ENCODE measurements around the gene COPA.
"Not testable (repeated sequence)": the region's sequence is repeated elsewhere in the genome, so short reads cannot be mapped to it uniquely, and the experiment has no call there.

Gene COPA

DNA sequence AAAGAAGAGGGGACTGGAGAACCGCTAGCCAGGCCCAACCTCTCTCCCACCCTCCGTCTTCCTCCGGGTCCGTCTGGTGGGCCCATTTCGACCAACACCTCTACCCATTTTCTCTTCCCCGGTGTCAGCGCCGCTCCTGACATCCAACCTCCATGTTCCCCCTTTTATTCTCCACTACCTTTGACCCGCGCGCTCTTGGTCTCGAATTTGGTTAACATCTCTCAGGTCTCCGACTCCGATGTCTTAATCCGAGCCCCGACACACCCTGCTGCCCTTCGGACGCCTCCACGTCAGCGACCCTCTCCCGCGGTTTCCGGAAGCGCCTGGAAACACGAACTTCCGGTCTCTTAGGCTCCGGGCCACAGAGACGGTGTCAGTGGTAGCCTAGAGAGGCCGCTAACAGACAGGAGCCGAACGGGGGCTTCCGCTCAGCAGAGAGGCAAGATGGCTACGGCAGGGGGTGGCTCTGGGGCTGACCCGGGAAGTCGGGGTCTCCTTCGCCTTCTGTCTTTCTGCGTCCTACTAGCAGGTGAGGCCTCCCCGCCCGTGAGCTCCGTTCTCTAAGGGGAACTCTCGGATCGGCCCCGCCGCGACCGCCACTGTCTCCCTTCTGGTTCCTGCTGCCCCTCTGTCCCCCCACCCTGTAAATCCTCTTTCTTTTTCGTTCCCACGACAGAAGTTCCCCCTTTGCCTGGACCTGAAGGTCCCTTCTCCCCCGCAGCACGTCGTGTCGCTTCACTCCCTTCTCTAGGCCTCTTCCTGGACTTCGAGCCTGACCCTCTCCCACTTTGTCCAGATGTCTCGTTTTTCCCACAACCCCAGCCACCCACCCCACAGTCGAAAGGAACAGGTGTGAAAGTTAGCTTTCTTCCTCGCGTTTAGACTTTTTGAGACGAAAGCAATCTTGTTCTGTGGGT is at the start of gene COPA, which contains the start of gene NCSTN:
Gene COPA, minus strand, starts transcription at position 298 of the 917 bp plus-strand sequence. Its CDS starts 80 bp downstream, at position 218.
Gene NCSTN, plus strand, starts transcription at position 431 of the 917 bp plus-strand sequence. Its CDS starts 14 bp downstream, at position 445.
- DNase-seq (ENCODE audit: low read depth), result peak; percentile 91

DNA sequence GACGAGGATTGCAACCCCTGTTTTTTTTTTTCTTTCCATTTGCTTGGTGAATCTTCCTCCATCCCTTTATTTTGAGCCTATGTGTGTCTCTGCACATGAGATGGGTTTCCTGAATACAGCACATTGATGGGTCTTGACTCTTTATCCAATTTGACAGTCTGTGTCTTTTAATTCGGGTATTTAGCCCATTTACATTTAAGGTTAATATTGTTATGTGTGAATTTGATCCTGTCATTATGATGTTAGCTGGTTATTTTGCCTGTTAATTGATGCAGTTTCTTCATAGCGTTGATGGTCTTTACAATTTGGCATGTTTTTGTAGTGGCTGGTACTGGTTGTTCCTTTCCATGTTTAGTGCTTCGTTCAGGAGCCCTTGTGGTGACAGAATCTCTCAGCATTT is 45.4 kb upstream of the COPA start:
- DNase-seq (ENCODE audit: low read depth), result not testable (repeated sequence)

DNA sequence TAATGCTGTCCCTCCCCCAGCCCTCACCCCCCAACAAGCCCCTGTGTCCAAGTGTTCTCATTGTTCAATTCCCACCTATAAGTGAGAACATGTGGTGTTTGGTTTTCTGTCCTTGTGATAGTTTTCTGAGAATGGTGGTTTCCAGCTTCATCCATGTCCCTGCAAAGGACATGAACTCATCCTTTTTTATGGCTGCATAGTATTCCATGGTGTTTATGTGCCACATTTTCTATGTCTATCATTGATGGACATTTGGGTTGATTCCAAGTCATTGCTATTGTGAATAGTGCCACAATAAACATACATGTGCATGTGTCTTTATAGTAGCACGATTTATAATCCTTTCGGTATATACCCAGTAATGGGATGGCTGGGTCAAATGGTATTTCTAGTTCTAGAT is 41.8 kb upstream of the COPA start:
- DNase-seq (ENCODE audit: low read depth), result not testable (repeated sequence)

DNA sequence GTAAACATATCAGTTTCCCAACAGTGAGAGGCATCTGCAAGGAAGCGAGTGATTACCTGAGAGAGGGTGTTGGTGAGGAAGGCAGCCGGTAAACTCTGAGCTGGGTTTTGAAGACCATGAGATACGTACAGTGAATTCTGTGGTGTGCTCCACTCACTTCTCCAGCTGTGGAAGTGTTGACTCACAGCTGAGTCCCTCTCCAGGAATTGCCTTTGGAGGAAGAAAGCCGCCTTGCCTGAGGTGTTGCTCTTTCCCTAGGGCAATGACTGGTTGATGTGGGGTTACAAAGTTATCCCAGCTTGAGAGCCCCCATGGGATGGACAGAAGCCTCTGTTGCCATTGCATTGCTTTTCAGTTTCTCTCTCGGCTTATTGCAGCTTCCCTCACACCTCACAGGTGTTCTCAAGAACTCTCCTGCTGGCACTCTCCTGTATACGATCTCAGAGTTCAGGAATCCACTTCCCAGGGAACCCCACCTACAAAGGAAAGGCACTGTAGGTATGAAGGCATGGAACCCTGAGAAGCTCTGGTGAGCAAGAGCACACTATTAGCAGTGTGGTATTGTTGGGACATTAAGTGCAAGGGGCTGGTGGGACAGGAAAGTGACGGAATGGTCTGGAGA is 34.6 kb upstream of the COPA start:
- no peak for DNase-seq (ENCODE audit: low read depth)

DNA sequence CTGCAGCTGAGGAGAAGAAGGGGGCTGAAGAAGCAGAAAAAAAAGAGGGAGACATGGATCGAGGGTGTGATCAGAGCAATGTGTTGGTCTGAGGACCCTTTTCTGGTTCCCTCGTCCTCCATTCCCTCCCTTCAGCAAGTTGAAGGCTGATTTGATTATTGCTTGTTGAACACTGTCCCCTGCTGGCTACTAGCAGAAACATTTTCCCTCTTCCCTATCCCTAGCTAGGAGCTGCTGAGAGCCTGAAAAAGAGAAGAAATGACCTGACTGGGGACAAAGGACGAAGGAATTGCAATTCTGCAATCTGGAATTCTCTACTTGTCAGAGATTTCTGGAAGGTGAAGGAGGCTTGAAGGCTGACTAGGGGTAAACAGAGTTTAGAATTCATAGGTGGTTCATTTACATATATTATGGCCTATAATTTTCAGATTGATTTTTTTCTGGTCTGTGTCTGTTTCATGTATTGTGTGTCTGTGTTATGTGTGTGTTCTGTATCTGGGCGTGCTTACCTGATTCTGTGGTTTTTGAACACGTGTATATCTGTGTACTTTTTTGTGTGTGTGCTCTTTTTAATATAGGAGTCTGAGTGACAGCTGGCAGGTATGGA is 33.6 kb upstream of the COPA start:
- DNase-seq (ENCODE audit: low read depth), result no peak

DNA sequence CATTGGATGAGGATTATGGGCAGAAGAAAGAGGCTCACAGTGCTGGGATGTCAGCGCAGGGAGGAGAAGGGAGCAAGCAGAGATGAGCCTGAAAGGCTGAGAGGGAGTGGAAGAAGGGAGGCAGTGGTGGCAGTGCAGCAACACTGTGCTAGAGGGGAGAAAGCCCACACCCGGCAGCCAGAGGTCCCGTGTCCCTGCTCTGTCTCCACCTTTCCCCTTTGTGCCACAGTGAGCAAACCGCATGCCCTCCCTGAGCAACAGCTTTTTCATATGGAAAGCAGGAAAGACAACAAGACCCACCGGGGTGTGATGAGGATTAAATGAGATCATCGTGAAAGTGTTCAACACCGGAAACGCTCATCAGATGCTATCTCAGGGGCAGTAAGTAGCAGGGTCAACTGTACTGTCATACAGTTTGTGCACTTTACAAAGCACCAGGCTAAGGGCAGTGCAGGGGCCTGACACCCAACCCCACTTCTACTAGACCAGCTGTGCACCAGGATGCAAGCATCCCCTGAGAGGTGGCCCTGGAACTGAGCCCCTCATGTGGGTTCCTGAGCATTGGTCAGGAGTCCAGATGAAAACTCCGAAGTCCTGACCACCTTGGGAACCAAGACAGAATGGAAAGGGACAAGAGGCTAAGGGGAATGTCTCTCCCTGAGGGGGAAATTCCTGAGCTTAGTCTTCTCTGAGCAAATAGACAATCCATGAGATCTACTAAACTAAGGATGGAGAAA is 32.9 kb upstream of the COPA start:
- DNase-seq (ENCODE audit: low read depth), result no peak

DNA sequence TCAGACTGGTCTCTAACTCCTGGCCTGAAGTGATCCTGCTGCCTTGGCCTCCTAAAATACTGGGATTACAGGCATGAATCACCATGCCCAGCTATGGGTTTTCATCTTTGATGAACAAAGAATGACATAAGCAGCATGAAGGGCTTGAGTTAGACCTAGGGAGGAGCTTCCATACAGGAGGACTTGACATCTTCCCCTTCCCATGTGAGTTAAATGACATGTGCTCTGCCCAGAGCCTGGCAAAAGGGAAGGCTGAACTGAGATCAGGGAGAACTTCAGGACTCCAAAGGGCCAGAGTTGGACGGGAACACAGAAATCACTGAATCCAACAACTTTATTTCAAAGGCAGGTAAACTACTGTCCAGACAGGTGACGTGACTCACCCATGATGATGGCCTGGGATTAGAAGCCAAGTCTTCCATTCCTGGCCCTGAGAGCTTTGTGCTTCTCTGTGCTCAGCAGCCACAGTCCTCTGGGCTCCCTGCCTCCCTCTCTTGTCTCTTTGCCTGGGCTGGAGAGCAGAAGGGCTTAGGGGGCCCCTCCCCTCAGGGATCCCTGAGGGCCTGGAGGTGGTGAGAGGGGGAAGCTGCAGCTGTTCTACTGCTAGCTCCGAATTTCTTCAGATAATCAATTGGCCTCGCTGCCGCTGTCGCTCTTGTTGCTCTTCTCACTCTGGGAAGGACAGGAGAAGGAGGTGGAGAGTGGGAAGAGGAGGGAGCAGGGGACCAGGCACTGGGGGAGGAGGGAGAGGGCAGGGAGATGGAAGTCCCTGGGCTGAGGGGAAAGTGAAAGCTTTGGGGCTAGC is 31.5 kb upstream of the COPA start:
- DNase-seq (ENCODE audit: low read depth), result no peak

DNA sequence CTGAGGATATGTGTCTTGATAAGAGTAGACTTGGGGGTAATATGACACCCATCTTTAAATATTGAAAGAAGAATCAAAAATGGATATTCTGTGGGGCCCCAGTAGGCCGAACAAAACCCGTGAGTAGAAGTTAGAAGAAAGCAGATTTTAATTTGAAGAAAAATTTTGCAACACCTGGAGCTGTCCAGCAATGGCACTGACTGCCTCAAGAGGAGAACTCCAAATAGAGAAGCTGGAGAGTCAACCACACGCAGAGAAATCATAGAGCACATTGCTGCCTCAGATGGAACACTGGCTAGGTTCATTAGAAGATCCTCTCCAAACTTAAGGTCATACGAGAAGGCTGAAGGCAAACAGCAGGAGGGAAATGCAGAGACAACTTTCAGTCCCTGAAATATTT is 30.6 kb upstream of the COPA start:
- DNase-seq (ENCODE audit: low read depth), result no peak

DNA sequence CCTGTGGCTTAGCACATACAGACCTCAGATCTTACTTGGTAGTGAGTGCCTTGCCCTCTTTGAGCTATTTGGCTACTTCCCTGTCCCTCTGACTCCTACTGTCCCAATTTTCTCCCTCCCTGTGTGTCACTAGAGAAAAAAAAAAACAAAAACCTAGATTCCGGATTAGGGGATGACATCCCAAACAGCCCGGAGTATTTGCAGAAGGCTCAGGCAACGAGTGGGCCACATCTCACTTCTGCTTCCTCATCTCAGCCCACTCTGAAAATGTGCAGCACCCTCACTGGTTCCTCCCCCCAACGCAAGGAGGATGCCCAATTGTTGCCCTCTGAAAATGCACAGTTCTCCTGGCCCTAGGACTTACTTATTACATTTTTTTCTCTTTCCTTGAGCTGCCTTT is 28.7 kb upstream of the COPA start:
- no peak for DNase-seq (ENCODE audit: low read depth)

DNA sequence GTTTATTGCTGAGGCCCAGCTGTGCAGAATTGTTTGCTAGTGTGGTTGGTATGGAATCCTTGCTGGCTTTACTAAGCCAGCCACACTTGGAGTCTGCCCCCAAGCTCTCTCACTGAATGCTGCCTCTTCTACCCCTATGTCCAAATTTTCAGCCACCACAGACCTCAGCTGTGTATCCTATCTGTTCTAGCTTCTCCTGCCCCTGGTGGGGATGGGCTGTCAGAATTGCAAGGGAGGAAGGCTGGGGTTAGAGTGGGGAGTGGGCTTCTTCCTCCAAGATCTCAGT is 28.2 kb upstream of the COPA start:
- DNase-seq (ENCODE audit: low read depth), result no peak

DNA sequence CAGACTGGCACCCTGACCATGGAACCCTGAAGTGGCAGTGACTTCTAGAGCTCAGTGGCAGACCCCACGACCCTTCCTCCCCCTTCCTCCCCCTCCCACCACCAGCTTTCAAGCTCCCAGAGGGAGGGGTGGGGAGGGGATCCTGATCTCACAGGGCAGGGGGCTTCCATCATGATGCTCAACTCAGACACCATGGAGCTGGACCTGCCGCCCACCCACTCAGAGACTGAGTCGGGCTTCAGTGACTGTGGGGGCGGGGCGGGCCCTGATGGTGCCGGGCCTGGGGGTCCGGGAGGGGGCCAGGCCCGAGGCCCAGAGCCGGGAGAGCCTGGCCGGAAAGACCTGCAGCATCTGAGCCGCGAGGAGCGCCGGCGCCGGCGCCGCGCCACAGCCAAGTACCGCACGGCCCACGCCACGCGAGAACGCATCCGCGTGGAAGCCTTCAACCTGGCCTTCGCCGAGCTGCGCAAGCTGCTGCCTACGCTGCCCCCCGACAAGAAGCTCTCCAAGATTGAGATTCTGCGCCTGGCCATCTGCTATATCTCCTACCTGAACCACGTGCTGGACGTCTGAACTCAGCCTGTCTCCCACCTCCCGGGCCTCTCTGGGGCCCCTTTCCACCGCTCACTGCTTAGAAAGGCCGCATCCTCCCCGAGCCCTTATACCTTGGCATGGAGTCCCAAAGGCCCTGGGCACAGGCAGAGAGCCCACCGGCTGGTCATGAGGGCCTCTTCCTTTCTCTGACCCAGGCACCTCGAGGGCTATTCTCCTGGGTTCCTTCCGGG is 27.7 kb upstream of the COPA start:
- no peak for DNase-seq (ENCODE audit: low read depth)

DNA sequence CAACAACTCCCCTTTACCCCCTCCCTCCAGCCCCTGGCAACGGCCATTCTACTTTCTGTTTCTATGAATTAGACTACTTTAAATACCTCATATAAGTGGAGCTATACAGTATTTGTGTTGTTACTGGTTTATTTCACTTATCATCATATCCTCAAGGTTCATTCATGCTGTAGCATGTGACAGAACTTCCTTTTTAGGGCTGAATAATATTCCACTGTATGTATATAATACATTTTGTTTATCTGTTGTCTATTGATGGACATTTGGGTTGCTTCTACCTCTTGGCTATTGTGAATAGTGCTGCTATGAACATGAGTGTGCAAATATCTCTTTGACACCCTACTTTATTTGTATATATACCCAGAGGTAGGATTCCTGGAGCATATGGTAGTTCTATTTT is 26.0 kb upstream of the COPA start:
- no peak for DNase-seq (ENCODE audit: low read depth)

DNA sequence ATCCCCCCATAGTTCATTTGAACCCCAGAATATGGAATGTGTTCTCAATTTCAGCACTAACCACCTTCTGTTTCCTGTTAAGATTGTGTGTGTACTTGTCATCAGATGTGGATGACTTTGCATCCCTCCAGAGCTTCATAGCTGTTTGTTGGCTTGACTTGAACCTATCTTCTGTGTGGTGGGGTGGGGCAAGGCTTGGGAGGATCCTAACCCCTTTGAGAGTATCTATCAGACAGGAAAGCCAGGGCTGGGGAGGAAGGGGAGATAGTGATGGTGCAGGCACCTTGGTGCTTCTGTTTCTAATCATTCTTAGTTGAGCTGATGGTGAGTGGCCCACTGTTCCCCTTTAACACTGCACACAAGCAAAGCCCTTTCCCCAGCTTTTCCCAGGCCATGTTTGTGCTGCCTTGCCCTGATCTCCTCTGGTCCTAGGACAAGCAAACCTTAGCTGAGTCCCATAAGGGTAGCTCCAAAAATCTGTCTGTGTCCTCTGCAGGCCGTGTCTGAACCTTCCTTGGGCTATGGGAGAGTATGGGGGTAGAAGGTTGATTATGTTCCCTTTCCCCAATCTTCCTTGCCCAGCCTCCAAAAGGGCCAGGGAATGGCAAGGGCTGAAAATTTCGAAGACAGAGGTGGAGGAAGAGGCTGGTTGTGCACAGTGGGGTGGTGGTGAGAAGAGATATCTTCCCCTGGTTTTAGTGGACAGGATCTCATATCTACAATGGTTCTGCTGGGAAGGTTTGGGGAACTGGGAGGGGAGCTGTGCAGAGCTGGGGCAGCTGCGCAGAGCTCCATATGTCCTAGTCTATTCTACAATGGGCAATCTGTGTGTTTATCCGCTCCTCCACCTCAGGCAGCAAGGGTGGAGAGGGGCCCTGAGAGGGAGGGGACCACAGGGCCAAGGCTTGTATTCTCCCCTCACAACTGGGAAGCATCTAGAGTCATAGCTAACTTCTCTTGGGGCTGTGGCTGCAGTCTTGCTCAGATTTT is 25.2 kb upstream of the COPA start:
- DNase-seq (ENCODE audit: low read depth), result no peak

DNA sequence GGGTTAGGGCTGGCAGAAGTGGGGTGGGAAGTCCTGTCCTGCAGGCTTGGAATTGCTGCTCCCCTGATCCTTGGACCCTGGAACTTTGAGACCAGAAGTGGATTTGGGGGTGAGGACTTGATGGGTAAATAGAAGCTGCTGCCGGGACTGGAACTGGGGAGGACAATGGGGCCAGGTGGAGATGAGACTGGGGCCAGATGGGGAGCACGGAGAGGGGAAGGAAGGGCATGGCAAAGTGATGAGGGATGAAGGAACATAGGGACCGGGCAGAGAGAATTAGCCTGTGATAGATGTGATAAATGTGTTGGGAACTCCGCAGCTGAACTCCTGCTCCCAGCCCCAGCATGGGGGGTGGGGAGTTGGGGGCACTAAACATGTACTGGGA is 24.5 kb upstream of the COPA start:
- DNase-seq (ENCODE audit: low read depth), result no peak

DNA sequence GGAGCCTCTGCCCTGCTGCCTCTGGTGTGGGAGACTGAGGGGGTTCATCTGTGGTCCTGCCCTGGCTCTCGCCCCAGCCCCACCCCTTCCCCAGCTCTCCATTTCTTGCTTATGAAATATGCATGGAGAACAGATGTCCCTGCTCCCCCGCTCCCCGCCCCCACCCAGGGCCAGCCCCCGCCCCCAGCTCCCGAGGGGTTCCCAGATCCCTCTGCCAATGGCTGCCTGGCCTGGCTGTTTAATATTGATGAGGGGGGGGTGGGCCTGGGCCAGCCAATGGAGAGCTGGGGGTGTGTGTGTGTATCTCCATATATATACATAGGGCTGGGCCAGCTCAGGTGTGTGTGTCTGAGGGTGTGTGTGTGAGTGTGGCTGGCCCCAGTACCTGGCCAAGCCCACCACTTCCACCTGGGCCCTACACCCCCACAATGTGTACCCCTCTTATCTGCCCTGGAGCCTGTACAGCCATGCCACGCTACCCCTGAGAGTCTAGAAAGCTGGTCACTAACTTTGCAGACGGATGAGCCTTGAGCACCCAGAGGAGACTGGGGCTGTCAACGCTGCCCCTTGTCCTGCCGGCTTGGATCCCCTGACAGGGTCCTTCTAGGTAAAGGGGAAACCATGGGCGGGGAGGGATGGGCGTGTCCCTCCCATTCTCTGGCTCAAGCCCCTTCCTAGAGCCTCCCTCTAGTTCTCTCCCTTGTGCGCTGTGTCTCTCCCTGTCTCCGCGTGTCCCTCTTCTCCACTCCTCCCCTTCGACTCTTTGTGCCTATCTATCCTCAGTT is 23.9 kb upstream of the COPA start, which contains the start of gene NHLH1:
Gene NHLH1, plus strand, starts transcription at position 341 of the 785 bp plus-strand sequence. CDS start 3,661 bp downstream, outside the sequence.
- DNase-seq (ENCODE audit: low read depth), result no peak

DNA sequence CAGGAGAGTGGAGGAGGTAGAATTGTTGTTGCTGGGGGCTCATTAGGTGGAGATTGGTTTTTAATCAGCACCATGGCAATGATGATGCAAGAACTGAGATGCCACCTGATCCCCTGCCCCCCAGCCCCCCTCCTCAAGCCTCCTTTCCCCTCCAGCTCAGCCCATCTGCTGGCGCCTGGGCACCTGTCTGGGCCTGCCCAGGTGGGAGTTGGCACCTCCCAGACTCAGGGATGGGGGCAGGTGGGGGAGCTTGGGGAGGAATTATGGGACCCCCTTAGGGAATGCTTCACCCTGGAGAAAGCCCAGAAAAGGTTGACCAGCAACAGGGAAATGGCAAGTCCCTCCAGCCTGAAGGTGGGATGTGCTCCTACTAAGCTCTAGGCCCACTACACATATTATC is 22.3 kb upstream of the COPA start:
- DNase-seq (ENCODE audit: low read depth), result no peak

DNA sequence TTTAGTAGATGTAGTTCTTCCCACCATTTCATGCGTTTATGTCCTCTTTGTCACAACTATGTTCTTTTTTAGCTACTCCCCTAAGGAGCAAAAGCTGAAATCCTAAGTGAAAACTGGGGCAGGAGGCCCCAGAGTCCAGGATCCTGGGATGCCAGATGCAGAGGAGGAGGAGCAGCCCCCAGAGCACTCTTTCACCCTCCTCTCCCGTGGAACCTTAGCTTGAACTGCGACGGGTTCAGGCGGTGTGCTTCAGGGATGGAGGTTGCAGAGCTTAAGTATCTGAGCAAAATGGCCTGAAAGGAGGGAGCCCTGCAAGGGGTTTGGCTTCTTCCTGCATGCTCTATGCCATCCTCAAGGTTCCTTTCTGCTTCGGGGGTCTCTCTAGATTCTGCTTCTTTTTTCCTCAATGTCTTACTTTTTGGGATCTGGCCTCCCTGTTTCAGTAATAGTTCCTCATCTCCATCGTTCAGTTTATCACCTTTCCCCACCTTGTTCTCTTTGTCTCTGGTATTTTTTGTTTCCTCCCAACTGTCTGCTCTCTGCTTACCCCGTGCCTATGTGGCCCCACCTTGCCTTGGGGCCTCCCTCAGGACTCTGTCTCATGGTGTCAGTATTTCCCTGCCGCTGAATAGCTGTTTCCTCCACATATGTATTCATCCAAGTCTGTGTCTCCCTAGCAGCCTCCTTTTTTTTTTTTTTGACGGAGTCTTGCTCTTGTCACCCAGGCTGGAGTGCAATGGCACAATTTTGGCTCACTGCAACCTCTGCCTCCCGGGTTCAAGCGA is 21.1 kb upstream of the COPA start:
- DNase-seq (ENCODE audit: low read depth), result no peak

DNA sequence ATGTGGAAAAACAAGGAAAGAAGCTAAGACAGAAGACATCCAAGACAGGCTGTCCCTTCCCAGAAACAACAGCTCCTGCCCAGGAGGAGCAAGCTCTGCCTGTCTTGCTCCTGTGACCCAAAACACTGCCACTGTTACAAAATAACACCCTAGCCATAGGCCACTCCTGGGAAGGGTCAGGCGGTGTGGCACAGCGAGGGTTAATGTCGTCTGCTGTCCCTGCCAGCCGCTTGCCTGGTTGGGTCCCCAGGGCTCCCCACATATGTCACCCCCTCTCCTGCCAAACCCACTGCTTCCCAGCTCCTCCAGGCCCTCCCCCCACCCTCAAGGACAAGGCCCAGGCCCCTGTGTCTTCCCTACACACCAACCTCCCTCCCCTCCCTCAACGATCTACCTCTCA is 20.0 kb upstream of the COPA start:
- DNase-seq (ENCODE audit: low read depth), result no peak

All from GM04504 (cell line).